IMR-90 (cell line): ENCODE measurements around the gene LRP1-AS. TPM values are rescaled to one million over a fixed set of nuclear protein-coding genes. Genes with fewer than 3 reads are reported as not detected.
A peak's percentile ranks its signal among the peaks of the same experiment; 100 is the strongest.

Experiments used
- ATAC-seq: fragments of 200-7000 bp; cut with Tn5 transposase; 2 replicates; pipeline ENCODE4 v1.9.1; 2020; ENCODE audit warnings: low read depth, mild to moderate bottlenecking, moderate library complexity
- BruUV-seq: library from RNA; stranded (reverse); fragments of 400-500 nt; replicated peaks from 2 replicates; lab custom pipeline; 2021; lab: Mats Ljungman, UMichigan
- CTCF ChIA-PET: fragments of 300-600 bp; formaldehyde crosslinking; extraction: SDS; loops from one replicate; lab custom pipeline; 2021; ENCODE audit warnings: antibody characterized with exemption; lab: Yijun Ruan, JAX
- POLR2A ChIA-PET: fragments of 300-600 bp; sonication (Branson Sonifier 250); formaldehyde crosslinking; loops from one replicate; lab custom pipeline; 2022; ENCODE audit warnings: antibody characterized with exemption; ENCODE audit not compliant: unreplicated experiment; lab: Charles Lee
- DNase-seq: peaks from one replicate; pipeline ENCODE4 v3.0.0; 2013
- H2AFZ ChIP-seq: replicated peaks from 2 replicates; pipeline ENCODE3; 2013; ENCODE audit warnings: low read length, mild to moderate bottlenecking; ENCODE audit not compliant: poor library complexity
- H2AK5ac ChIP-seq: 2 replicates; pipeline ENCODE4 v1.6.1; 2013; ENCODE audit warnings: low read depth, low read length, inconsistent platforms
- H2AK9ac ChIP-seq: replicated peaks from 2 replicates; pipeline ENCODE3; 2013; ENCODE audit warnings: mild to moderate bottlenecking, low read depth, low read length, moderate library complexity; ENCODE audit not compliant: poor library complexity
- H2BK120ac ChIP-seq: 2 replicates; pipeline ENCODE4 v1.6.1; 2013; ENCODE audit warnings: low read depth, low read length, inconsistent platforms
- H2BK15ac ChIP-seq: 3 replicates; pipeline ENCODE4 v1.6.1; 2013; ENCODE audit warnings: low read depth, low read length, inconsistent platforms
- H2BK20ac ChIP-seq: 2 replicates; pipeline ENCODE4 v1.6.1; 2013; ENCODE audit warnings: low read depth, mild to moderate bottlenecking, inconsistent platforms, low read length, moderate library complexity
- H2BK5ac ChIP-seq: 2 replicates; pipeline ENCODE4 v1.6.1; 2013; ENCODE audit warnings: mild to moderate bottlenecking, low read depth, low read length, inconsistent platforms; ENCODE audit not compliant: poor library complexity, severe bottlenecking
- H3K14ac ChIP-seq: replicated peaks from 2 replicates; pipeline ENCODE4 v1.6.1; 2013; ENCODE audit warnings: low read depth, low read length, inconsistent platforms
- H3K18ac ChIP-seq: 2 replicates; pipeline ENCODE4 v1.6.1; 2013; ENCODE audit warnings: low read depth, low read length, control low read depth
- H3K23ac ChIP-seq: 2 replicates; pipeline ENCODE4 v1.6.1; 2013; ENCODE audit warnings: low read depth, low read length, inconsistent platforms
- H3K27ac ChIP-seq: 2 replicates; pipeline ENCODE4 v1.5.1; 2013; ENCODE audit warnings: mild to moderate bottlenecking, control low read depth, low read length; ENCODE audit not compliant: insufficient read depth
- H3K27me3 ChIP-seq: 2 replicates; pipeline ENCODE4 v1.6.1; 2013; ENCODE audit warnings: low read length; ENCODE audit not compliant: control insufficient read depth, insufficient read depth
- H3K36me3 ChIP-seq: 2 replicates; pipeline ENCODE4 v1.6.1; 2013; ENCODE audit warnings: low read length, mixed read lengths; ENCODE audit not compliant: control insufficient read depth, insufficient read depth
- H3K4ac ChIP-seq: 2 replicates; pipeline ENCODE4 v1.6.1; 2013; ENCODE audit warnings: low read depth, low read length, inconsistent platforms
- H3K4me1 ChIP-seq: 2 replicates; pipeline ENCODE4 v1.6.1; 2013; ENCODE audit warnings: low read length, mixed read lengths; ENCODE audit not compliant: control insufficient read depth, insufficient read depth
- H3K4me2 ChIP-seq: 2 replicates; pipeline ENCODE4 v1.6.1; 2013; ENCODE audit warnings: low read depth, mild to moderate bottlenecking, control low read depth, low read length, moderate library complexity
- H3K4me3 ChIP-seq: 2 replicates; pipeline ENCODE4 v1.5.1; 2013; ENCODE audit warnings: low read depth, mild to moderate bottlenecking, control low read depth, low read length, moderate library complexity; ENCODE audit not compliant: insufficient read depth
- H3K56ac ChIP-seq: 2 replicates; pipeline ENCODE4 v1.6.1; 2013; ENCODE audit warnings: low read length, inconsistent platforms; ENCODE audit not compliant: insufficient read depth; ENCODE audit errors: extremely low read depth
- H3K79me1 ChIP-seq, 2 experiments: 2 replicates each; pipeline ENCODE4 v1.6.1; 2013; ENCODE audit warnings: low read length in 2 of 2, inconsistent platforms in 1 of 2, low read depth in 1 of 2
- H3K9ac ChIP-seq: 2 replicates; pipeline ENCODE4 v1.6.1; 2013; ENCODE audit warnings: low read depth, low read length, control low read depth
- H3K9me1 ChIP-seq: 2 replicates; pipeline ENCODE4 v1.6.1; 2013; ENCODE audit warnings: low read length, inconsistent platforms; ENCODE audit not compliant: insufficient read depth
- H3K9me3 ChIP-seq: 2 replicates; pipeline ENCODE4 v1.6.1; 2013; ENCODE audit warnings: low read length; ENCODE audit not compliant: control insufficient read depth, insufficient read depth
- H4K20me1 ChIP-seq: 2 replicates; pipeline ENCODE4 v1.6.1; 2013; ENCODE audit warnings: low read length, inconsistent platforms; ENCODE audit not compliant: insufficient read depth
- H4K5ac ChIP-seq: 2 replicates; pipeline ENCODE4 v1.6.1; 2013; ENCODE audit warnings: mild to moderate bottlenecking, low read depth, low read length, control low read depth
- H4K8ac ChIP-seq, 2 experiments: 2 replicates each; pipeline ENCODE4 v1.6.1; 2013; ENCODE audit warnings: low read depth in 2 of 2, low read length in 2 of 2, control low read depth in 1 of 2, inconsistent platforms in 1 of 2
- H4K91ac ChIP-seq: 2 replicates; pipeline ENCODE4 v1.6.1; 2013; ENCODE audit warnings: low read depth, low read length, inconsistent platforms; ENCODE audit not compliant: insufficient read depth
- BHLHE40 ChIP-seq: fragments of 150-350 bp; IDR thresholded peaks from 2 replicates; pipeline ENCODE4 v1.6.1; 2016; ENCODE audit warnings: mild to moderate bottlenecking, low read depth, low read length
- CHD1 ChIP-seq: IDR thresholded peaks from 2 replicates; pipeline ENCODE4 v1.6.1; 2012; ENCODE audit warnings: low read depth, low read length, improper control_type of control experiment
- MXI1 ChIP-seq: IDR thresholded peaks from 2 replicates; pipeline ENCODE4 v1.6.1; 2012; ENCODE audit warnings: low read depth, mild to moderate bottlenecking, low read length, moderate library complexity, borderline replicate concordance
- NFE2L2 ChIP-seq: fragments of 150-350 bp; IDR thresholded peaks from 2 replicates; pipeline ENCODE4 v1.6.1; 2016; ENCODE audit warnings: low read depth, mild to moderate bottlenecking, low read length
- RAD21 ChIP-seq: IDR thresholded peaks from 2 replicates; pipeline ENCODE4 v1.6.1; 2012; ENCODE audit warnings: low read length, improper control_type of control experiment
- SMC3 ChIP-seq: fragments of 150-350 bp; IDR thresholded peaks from 2 replicates; pipeline ENCODE4 v1.6.1; 2016; ENCODE audit warnings: low read depth, mild to moderate bottlenecking, antibody characterized with exemption, low read length, moderate library complexity
- USF2 ChIP-seq: fragments of 150-350 bp; IDR thresholded peaks from 2 replicates; pipeline ENCODE4 v1.6.1; 2017; ENCODE audit warnings: mild to moderate bottlenecking, antibody characterized with exemption, low read length, low read depth
- WGBS, 2 experiments: methylation state at CpG; one replicate each; pipeline versions ENCODE4 v1.1.5 to v1.1.7; 2013; ENCODE audit warnings: missing lambda C conversion rate in 2 of 2; ENCODE audit not compliant: insufficient read length in 1 of 2; ENCODE audit errors: extremely low coverage in 2 of 2; 5-methylcytosine and 5-hydroxymethylcytosine counted together
- dilution Hi-C: fragments of 300-500 bp; cut with HindIII; formaldehyde crosslinking; loops from one replicate; pipeline ENCODE4 v1.14.3; 2018; ENCODE audit warnings: low sequenced_read_pairs; ENCODE audit not compliant: unreplicated experiment
- in situ Hi-C: fragments of 300-500 bp; cut with MboI; formaldehyde crosslinking; loops from 3 replicates; pipeline ENCODE4 v1.14.3; 2019; ENCODE audit warnings: low sequenced_read_pairs, inconsistent platforms, mixed read lengths
- intact Hi-C: fragments of 100-400 bp; cut with micrococcal nuclease; formaldehyde crosslinking; loops from 2 replicates; pipeline ENCODE4 v1.10.0; 2022
- polyA plus RNA-seq, 3 experiments: library from polyadenylated mRNA; depleted of rRNA; stranded (reverse); fragments of >200 nt; gene quantifications; 2 replicates each; pipeline ENCODE4 v1.2.3, GENCODE V29; 2012; ENCODE audit warnings: low replicate concordance in 1 of 3
- total RNA-seq: library from RNA; depleted of rRNA; stranded (reverse); fragments of >200 nt; gene quantifications from 2 replicates; pipeline ENCODE4 v1.2.3, GENCODE V29; 2012

LRP1-AS gene
- total and polyA plus RNA-seq, 2 of the 4 experiments (the other 2 are of a cell fraction): not detected

DNA sequence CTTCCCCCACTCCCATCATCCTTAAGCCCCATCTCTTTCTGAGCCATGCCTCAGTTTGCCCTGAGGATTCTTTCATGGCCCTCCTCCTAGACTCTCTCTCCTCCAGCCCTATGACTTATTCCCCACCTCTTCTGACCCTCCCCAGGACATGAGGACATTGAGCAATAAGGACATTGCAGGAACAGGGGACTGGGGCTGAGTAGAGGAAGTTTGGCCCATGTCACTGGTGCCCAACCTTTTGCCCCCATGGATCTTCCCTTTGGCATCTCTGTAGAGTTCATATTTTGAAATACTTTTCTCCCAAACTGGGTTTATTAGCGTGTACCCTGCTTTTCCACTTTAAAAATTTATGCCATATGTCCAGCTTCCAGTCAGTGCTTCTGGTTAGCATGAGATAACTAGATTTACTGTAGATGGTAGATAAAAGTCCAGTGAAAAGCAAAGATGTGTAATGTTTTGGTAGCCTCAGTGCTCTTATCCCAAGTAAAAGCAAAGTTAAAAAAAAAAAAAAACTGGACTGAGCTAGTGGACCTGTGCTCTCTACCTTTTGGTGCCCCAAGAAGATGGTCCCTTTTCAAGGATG lies 6.1 kb upstream of the LRP1-AS start (continued):
- TF ChIP-seq RAD21: no peak

GRCh38 chr12:57152639-57153038 lies 5.2 kb upstream of the LRP1-AS start:
- no TSS peak for BruUV-seq
- Histone ChIP-seq H3K56ac (no peak overlapping the region), H3K23ac (peak overlapping the region; percentile 72; the same call in 1 of the 2 replicates), H3K27me3 (no peaks in the 10 kb centered on the region), H3K27ac (peak overlapping the region; percentile 81; the same call in 1 of the 2 replicates), H4K8ac (peak overlapping the region; percentile 28 to 58; a peak in 2 of 4 replicates), H3K9me1 (peaks cover 45% of the 10 kb centered on the region), H3K14ac (peak overlapping the region; percentile 85), H2BK15ac (peak overlapping the region; percentile 50; the same call in 1 of the 3 replicates), H2BK20ac (peak overlapping the region; percentile 30; the same call in 1 of the 2 replicates), H3K9ac (peak overlapping the region; percentile 10; the same call in 1 of the 2 replicates), H4K20me1 (peaks cover 60% of the 10 kb centered on the region), H3K9me3 (no peaks in the 10 kb centered on the region), H3K4me3 (no peak overlapping the region), H4K91ac (peak overlapping the region; percentile 62; the same call in 1 of the 2 replicates), H2AK5ac (peak overlapping the region; percentile 71), H2AK9ac (peak overlapping the region; percentile 60), H3K4me2 (peak overlapping the region; percentile 18; the same call in 1 of the 2 replicates), H3K36me3 (peaks cover 71% of the 10 kb centered on the region), H3K4me1 (peaks cover 48% of the 10 kb centered on the region), H2BK120ac (peak overlapping the region; percentile 66; the same call in 1 of the 2 replicates), H2BK5ac (peak overlapping the region; percentile 56), H3K79me1 (peaks cover 44 to 92% of the 10 kb centered on the region in 2 experiments), H4K5ac (peak overlapping the region; percentile 72), H3K4ac (peak overlapping the region; percentile 87), H2AFZ (no peak overlapping the region), H3K18ac (peak overlapping the region; percentile 78)
- ATAC-seq: no peak
- dilution Hi-C loops (no loop called here), intact Hi-C loops (no loop called here), in situ Hi-C loops (no loop called here)
- POLR2A ChIA-PET: no interaction called here
- CTCF ChIA-PET: interaction anchor here (0.5 kb wide), 1 partner anchor 27 kb away, joined by 3 read pairs; no protein-coding TSS in a partner anchor
- WGBS, 2 experiments: no CpG with 5 or more reads among the region's 4 CpGs
- TF ChIP-seq NFE2L2: no peak
- no peak for TF ChIP-seq MXI1
- no peak for TF ChIP-seq SMC3
- TF ChIP-seq CHD1: no peak
- no peak for TF ChIP-seq BHLHE40
- no peak for TF ChIP-seq USF2
- TF ChIP-seq RAD21: no peak
- peak; percentile 54 for DNase-seq
